Left cardiac atrium (tissue), 4 donors: ENCODE measurements around the gene C1GALT1. TPM values are rescaled to one million over a fixed set of nuclear protein-coding genes. Genes with fewer than 3 reads are reported as not detected.

Source experiments
- ATAC-seq, 2 donors: fragments of 200-7000 bp; cut with Tn5 transposase; one replicate each; pipeline ENCODE4 v1.9.1; 2020; ENCODE audit warnings: mild to moderate bottlenecking in 2 of 2, moderate library complexity in 2 of 2
- DNase-seq: peaks from one replicate; pipeline ENCODE4 v3.0.0-alpha.2; 2020
- intact Hi-C, 2 donors: fragments of 100-400 bp; cut with DNase I; formaldehyde crosslinking; loops; one replicate each; pipeline versions ENCODE4 v1.14.1 to v1.15.1; 2022 to 2023
- total RNA-seq, 2 donors: library from RNA; stranded (reverse); fragmentation: NEBNext Ultra II Directional; extraction: Animal tissue kit (Norgen Biotek cat#: 25700); gene quantifications; one replicate each; pipeline ENCODE4 v1.2.1, GENCODE V29; 2021
- donor health status: DM: no; HTN: yes; CAD: no.
- donor health status: DM: no; HTN: yes; CAD: no; lungs with severe emphysema.
- donor health status: DM: yes; HTN: yes; CAD: no.
- donor health status: Dilated cardiomyopathy.

C1GALT1 gene
- total RNA-seq, 2 donors from 2014 or later, result 17.2 to 21.6 TPM

DNA sequence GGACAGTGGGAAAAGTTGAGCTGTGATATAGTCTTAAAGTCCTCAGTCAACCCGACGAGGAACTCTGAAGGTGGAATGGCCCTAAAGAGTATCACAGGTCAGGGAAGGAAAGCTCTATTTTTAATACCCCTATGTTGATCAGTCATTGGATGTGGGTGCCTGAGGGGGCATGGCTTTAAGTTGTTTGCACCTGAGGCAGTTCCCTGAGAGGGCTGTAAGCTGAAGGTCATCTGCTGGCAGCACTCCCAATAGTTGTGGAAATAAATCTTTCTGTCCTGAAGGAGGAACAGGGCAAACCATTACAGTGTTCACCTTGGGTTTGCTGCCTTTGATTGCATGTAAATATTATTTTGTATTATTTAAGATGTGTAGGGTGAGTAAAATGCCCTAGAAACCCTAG lies 17.8 kb upstream of the C1GALT1 start:
- ATAC-seq (no peak), DNase-seq (no peak)
- intact Hi-C loops, result no loop called here

DNA sequence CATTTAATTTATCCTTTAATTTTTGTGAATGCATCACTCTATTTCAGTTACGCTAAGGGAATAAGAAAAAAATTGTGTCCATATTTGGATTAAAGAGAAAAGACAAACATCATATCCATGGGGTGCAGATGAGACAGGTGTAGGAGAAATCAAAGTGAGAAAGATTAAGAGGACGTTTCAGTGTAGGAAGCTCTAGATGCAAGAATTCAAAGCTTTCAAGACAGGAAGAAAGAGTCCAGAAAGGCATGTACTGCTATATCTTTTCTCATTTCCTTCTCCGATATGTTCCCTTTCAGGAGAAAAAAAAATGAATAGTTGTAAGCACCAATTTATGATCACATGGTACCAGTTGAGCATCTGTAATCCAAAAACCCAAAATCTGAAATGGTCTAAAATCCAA lies 17.0 kb upstream of the C1GALT1 start:
- no peak for ATAC-seq
- intact Hi-C loops, result no loop called here
- DNase-seq, result no peak

DNA sequence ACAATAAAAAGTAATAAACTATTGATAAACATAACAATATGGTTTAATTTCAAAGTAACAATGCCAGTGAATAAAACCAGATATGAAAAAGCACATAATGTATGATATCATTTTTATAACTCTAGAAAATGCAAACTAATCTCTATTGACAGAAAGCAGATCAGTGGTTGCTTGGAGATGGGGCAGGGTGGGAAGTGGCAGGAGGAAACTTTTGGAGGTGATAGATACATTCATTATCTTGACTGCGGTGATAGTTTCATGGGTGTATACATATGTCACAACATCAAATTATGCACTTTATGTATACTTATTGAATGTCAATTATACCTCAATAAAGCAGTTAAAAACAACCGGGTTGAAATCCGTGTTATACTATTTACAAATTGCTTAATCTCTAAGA lies 16.0 kb upstream of the C1GALT1 start:
- no peak for DNase-seq
- no peak for ATAC-seq
- intact Hi-C loops, result no loop called here

DNA sequence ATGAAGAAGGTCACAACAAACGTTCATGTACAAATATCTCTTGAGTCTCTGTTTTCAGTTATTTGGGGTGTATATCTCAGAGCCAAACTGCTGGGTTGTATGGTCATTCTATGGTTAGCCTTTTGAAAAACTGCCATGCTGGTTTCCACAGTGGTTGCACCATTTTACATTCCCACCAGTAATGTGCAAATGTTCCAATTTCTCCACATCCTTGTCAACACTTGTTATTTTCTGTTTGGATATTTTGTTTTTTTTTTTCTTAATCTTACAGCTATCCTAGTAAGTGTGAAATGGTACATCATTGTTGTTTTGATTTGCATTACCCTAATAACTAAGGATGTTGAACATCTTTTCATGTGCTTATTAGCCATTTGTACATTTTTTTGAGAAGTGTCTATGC lies 13.0 kb upstream of the C1GALT1 start:
- intact Hi-C loops, result no loop called here
- no peak for DNase-seq
- ATAC-seq, result no peak

DNA sequence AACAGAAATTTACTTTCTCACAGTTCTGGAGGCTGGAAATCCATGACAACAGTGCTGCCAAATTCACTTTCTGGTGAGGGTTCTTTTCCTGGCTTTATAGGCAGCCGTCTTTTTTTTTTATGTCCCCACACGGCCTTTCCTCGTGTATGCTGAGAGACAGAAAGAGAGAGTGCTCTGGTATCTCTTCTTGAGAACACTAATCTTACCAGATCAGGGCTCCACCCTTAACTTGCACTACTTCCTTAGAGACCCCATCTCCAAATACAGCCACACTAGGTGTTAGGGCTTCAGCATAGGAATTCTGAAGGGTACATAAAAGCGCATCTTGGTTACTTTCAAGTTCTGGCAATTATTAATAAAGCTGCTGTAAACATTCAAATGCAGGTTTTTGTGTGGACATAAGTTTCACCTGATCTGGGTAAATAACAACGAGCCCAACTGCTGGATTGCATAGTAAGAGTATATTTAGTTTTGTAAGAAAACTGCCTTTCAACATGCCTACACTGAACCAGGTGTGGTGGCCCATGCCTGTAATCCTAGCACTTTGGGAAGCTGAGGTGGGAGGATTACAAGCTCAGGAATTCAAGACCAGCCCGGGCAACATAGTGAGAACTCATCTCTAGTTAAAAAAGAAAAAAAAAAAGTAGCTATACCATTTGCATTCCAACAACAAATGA lies 8.2 kb upstream of the C1GALT1 start:
- no peak for DNase-seq
- intact Hi-C loops, result no loop called here
- no peak for ATAC-seq

DNA sequence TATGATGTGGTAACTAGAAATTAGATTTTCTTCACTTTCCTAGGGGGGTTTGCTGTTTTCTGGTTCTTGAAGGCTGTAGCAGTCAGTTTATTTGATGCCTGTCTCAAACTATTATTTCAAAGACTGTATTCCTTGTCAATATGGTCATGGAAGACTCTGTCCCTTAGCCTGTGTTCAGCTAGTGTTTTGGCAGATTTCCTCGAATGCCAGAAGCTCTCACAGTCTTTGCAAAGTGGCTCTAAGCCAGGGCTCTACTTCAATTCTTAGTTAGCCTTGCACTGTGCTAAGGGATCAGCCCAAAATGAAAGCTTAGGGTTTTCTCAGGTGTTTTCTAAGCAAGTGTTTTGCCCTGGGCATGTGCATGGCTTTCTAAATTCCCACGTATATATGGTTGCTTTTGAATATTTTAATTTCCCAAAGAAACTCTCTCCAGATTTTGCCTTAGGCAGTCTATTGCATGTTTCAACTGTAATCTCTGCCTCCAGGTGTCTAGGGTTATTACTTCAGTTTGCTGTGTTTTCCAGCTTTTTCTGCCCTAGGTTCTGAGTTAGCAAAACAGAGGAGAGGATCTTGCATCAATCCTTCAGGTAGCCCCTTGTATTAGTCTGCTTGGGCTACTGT lies 7.2 kb upstream of the C1GALT1 start:
- intact Hi-C loops, result loop anchor here in 1 of 2 donors (5.0 kb wide), 1 partner anchor 68 kb away; no protein-coding TSS in a partner anchor
- ATAC-seq (no peak), DNase-seq (no peak)

DNA sequence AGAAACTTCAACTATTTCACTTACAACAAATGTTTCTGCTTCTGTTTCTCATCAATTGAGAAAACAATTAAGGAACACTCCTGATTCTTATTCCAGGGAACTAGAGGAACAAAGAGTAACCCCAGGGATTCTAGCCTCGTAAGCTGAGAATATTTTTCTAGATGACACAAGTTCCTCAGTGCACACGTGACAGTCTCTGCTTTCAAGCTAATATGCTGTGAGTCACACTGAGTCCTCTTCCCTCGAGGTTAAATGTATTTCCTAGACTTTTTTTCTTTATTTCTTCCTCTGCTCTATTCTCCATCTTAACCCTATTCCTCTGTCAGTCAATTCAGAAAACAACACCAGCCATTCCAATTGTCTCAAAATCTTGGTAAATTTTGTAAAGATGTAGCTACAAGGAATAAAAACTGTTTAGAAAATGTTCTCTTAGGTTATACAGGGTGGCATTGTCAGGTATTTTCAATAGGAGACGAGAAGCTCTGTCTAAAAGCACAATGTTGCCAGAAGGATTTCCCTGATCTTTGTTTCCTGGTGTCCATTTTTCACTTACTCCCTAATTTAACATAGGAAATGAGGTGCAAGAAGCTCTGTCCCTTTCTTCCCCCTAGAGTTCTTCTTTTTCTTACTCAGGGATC lies 5.8 kb upstream of the C1GALT1 start:
- ATAC-seq (peak in 1 of 2 donors; percentile 72), DNase-seq (no peak)
- intact Hi-C loops, result loop anchor here in 1 of 2 donors (5.0 kb wide), 1 partner anchor 69 kb away; no protein-coding TSS in a partner anchor

DNA sequence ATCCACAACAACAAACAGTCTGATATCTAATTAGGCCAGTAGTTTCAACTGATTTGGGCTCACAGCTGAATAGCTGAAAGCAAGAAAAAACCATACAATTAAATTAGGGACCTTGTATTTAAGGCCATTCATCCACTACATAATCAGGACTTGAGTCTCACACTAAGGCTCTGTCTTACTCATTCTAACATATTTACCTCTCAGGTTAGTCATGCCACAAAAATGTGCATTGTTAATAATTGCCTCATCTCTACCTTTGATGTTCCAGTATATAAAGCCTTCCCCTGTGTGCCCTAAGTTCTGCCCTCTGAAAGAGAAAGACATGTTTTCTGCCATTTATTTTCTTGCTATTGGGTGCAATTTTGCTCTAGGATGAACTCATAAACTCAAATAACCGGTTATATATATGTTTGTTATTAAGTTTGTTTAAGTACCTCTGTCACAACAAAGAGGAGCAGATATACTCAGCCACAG lies 5.3 kb upstream of the C1GALT1 start:
- DNase-seq, result no peak
- intact Hi-C loops, result loop anchor here in 1 of 2 donors (5.0 kb wide), 1 partner anchor 70 kb away; no protein-coding TSS in a partner anchor
- no peak for ATAC-seq

DNA sequence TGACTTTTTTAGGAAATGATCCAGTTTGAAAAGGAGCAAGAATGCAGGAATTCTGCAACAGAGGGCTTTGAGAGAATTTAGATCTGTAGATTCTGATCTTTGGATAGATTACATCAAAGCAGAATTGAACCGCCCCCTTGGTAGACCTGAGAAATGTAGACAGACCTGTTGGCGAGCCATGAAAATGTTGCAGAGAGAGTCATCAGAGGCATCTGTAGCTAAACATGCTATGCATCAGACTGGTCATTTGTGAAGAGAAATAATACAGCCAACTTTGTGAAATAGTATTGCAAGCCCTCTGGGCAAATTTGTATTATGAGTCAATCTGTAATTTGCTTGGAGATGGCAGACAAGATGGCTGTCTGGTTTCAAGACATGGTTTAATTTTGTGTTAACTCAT lies 4.3 kb upstream of the C1GALT1 start:
- DNase-seq (no peak), ATAC-seq (no peak)
- intact Hi-C loops, result loop anchor here in 1 of 2 donors (5.0 kb wide), 1 partner anchor 71 kb away; no protein-coding TSS in a partner anchor

DNA sequence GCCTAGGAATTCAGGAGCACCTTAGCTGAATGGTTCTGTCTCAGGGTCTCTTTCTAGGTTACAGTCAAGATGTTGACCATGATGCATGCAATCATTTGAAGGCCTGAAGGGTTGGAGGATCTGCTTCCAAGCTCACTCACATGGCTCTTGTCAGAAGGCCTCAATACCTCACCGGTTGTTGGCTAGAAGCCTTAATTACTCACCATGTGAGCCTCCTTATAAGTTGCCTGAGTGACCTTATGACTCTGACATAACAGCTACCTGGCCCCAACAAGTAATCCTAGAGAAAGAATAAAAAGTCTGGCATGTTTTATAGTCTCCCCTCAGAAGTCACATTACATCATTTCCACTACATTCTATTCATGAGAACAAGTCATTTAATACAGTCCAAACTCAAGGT lies 3.4 kb upstream of the C1GALT1 start:
- DNase-seq, result no peak
- no peak for ATAC-seq
- intact Hi-C loops, result loop anchor here in 1 of 2 donors (5.0 kb wide), 1 partner anchor 72 kb away; no protein-coding TSS in a partner anchor

DNA sequence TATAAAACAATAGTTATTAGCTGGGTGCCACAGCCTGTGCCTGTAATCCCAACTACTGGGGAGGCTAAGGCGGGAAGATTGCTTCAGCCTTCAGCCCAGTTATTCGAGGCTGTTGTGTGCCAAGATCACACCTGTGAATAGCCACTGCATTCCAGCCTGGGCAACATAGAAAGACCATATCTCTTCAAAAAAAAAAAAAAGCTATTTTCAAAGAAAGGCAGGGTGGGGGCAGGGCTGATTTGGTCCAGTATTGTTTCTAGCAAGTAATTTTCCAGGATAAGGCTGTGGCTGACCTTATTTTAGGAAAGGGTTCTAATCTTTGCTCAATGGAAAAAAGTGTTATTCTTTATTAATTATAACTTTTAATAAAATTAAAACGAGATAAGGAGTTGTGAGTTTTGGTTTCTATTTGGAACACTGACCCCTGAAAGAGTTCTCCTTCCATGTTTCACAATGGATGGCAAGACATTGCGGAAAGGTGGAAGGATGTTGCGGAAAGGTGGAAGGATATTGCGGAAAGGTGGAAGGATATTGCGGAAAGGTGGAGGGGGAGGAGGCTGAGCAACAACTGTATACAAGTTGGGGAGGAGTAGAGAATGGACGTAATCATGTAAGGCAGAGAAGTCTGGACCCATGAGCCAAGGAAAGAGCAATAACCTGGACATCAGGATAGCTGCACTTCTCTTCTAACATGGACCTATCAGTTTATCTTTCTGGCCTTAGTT lies 1.5 kb upstream of the C1GALT1 start:
- intact Hi-C loops, result no loop called here
- DNase-seq, result no peak

DNA sequence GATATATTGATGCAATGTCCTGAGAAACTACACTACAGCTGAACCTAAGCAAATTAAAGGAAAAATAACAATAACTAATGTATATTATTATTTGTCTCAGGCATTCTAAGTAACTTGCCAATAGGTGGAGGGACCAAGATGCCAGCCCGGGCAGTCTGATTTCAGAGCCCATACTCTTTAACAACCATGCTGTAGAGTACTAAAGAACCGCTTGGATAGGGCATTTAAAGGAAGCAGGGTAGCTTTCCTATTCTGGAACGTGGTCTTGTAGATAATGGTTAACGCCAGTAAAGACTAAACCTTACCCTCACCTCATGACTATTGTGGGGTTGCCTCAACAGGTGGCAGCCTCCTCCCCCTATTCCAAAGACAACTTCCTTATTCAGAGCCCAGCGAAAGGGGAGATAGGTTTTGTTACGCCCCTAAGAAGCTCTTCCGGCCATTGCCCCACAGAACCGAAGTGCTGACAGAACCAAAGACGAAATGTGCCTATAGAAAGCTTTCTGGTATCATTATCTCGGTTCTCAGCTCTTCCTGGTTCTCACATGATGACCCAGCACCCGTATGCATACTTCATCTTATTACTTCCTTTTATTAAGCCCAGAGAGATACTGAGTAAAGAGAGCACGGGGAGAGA lies 707 bp upstream of the C1GALT1 start:
- intact Hi-C loops, result no loop called here
- peak; percentile 16 to 41 for ATAC-seq
- DNase-seq, result peak; percentile 35

More for the DNA sequence above, 1.5 kb upstream of the C1GALT1 start:
- no peak for ATAC-seq

DNA sequence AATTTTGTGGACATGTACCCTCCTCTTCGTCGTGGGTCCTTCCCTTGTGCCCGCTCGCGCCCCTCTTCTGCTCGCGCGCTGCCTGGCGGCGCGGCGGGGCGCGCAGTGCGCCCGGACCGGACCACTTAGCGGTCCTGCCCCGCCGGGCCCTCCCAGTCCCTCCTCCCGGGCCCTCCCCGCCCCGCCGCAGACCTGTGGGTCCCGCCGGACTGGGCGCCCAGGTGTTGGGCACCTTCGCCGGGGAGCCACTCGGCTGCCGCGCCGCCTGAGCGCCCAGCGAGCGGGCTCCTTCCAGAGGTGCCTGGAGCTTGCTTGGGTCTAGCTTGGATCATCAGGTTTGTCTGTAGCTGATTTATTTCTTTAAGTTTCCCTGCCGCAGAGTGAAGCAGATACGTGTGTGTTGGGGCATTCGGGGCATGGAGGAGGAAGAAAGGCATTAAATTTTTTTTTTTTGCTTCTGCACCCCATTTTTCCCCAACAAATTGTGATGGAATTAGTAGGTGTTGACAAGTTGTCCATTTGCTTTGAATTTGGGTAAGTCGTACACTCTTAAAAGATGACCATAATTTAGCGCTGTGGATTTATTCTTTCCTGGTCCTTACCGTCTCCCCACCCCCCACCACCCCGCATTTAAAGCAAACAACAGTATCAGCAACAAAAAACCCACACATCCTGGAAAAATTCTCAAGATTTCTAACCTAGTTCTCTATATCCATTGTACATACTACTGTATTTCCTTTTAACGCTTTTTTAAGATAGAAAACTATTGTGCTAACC lies 905 bp downstream of the C1GALT1 start:
- intact Hi-C loops, result no loop called here
- peak; percentile 39 for DNase-seq
- ATAC-seq, result peak; percentile 51 to 72

DNA sequence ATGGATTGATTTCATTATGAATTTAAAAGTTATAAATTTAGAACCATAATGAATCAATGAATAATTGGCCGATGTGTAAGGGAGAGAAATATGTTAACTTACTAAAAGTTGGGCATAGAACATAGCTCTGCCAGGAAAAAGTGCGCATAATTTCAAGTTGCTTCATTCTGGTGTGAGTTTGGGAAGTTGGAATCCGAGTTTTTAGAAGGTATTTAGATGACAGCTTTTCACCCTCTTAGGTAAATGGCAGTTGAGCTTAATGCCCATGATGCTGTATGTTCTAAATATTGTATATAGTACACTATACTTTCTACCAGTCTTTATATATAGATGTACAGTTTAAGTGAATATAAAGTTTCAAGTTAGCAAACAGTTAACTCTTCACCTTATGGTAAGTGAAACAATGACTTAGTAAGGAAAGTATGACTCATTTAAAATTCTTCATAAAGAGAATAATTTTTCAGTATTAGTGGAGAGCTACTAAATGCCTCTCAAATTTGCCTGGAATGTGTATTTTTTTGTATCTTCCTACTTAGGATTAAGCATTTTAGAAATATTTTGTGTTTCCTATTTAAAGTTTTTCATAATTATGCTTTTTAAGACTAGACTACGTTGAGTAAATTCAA lies 1.6 kb downstream of the C1GALT1 start:
- ATAC-seq, result no peak
- intact Hi-C loops, result no loop called here

DNA sequence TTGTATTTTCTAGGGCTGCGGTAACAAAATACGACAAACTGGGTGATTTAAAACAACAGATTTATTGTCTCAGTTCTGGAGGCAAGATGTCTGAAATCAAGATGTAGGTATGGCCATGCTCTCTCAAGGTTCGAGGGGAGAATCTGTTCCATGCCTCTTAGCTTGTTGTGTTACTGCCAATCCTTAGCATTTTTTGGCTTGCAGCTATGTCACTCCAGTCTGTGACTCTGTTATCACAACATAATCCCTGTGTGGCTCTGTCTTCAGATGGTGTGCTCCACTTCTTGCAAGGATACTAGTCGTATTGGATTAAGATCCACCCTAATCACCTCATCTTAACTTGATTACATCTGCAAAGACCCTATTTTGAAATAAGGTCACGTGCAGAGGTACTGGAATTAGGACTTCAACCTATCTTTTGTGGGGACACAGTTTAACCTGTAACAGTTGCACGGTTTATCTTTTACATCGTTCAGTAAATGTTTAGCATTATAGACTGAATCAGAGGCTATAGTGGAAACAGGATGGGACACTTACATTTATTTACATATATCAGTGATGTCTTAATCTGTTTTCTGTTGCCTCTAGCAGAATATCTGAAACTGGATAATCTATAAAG lies 3.1 kb downstream of the C1GALT1 start:
- intact Hi-C loops, result no loop called here
- ATAC-seq, result no peak
- DNase-seq, result no peak

More for the DNA sequence above, 1.6 kb downstream of the C1GALT1 start:
- no peak for DNase-seq

DNA sequence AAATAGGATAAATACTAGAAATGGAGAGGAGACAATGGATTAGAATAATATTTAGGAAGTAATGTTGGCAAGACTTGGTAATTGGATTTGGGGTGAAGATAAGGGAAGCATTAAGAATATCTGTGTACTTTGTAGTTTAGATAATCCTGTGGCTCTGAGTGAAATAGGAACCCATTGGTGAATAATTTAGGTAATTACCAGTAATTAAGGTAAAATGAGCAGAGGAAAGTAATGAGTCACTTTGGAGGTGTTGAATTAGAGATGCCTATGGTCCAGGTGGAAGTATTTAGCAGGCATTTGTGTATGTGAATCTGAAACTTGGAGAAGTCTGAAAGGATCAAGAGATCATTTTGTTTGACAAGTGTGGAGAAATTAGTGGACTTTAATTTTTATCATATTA lies 5.7 kb downstream of the C1GALT1 start:
- intact Hi-C loops, result no loop called here
- no peak for ATAC-seq
- DNase-seq, result no peak

DNA sequence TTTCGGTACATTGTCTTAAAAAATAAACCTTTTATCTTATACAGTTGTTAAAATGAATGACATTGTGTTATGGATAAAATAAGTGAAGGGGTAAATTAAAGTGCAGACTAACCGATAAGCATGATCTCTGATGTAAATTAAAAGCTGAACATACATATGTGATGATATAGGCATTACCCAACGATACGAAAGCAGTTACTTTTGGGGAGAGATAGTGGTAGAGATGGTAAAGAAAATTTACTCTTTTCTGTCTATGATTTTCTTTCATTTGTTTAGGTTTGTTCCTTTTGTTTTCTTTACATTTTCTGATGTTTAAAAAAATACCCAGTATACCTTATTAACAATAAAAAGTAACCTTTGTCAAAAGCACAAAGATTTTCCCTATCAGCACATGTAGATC lies 6.4 kb downstream of the C1GALT1 start:
- DNase-seq (no peak), ATAC-seq (no peak)
- intact Hi-C loops, result no loop called here
